ES-I3 (cell line): Measurements from ENCODE around the gene ZMYM3.

Source experiments
- H3K36me3 ChIP-seq: 2 replicates; pipeline ENCODE4 v1.6.1; 2013; ENCODE audit warnings: mild to moderate bottlenecking, low read length, control low read depth, moderate library complexity; ENCODE audit not compliant: insufficient read depth
- H3K4me1 ChIP-seq: 2 replicates; pipeline ENCODE4 v1.6.1; 2013; ENCODE audit warnings: mild to moderate bottlenecking, control low read depth, low read length; ENCODE audit not compliant: insufficient read depth
- H3K9ac ChIP-seq: 2 replicates; pipeline ENCODE4 v1.6.1; 2013; ENCODE audit warnings: low read depth, mild to moderate bottlenecking, low read length, moderate library complexity
- H3K9me3 ChIP-seq: 2 replicates; pipeline ENCODE4 v1.6.1; 2013; ENCODE audit warnings: mild to moderate bottlenecking, low read length, moderate library complexity; ENCODE audit not compliant: control insufficient read depth, insufficient read depth

ZMYM3 gene

GRCh38 chrX:71212536-71212935 is 41.4 kb downstream of the ZMYM3 start:
- H3K9me3 ChIP-seq = no peaks in the 10 kb centered on the region
- H3K9ac ChIP-seq = no peak overlapping the region
- H3K36me3 ChIP-seq = no peaks in the 10 kb centered on the region
- H3K4me1 ChIP-seq = peaks cover 12% of the 10 kb centered on the region

- no peak overlapping the region for H3K9ac ChIP-seq
- no peaks in the 10 kb centered on the region for H3K4me1 ChIP-seq
- H3K36me3 ChIP-seq = no peaks in the 10 kb centered on the region
- H3K9me3 ChIP-seq = no peaks in the 10 kb centered on the region
Measured at GRCh38 chrX:71210816-71211215, 43.1 kb downstream of the ZMYM3 start.

DNA sequence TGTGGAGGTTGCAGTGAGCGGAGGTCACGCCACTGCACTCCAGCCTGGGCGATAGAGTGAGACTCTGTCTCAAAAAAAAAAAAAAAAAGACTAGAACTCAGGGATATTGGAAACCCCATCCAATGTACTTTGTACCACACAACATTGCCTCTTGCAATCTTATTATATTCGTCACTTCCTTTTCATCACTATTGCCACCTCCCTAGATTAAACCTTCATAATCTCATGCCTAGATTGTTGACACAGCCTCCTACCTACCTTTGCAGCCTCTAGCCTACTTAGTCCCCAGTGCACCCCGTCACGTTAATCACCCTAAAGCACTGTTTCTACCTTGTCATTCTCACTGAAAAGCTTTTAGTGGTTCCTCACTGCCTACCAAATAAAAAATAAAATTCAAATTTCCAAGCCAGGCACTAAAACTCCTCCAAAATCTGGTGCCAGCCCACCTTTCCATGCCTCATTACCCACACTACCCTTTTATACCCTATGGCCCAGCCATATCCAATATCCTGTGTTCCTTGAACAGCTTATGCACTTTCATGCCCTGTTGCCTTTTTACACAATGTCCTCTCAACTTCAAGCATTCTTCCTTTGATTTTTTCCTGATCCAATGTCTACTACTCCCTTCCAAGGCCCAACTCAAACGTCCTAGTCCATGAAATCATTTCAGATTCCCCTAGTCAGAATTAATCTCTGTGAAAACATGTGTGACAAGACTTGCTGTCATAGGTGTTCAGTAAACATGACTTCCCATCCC is 54.5 kb downstream of the ZMYM3 start:
- Histone ChIP-seq H3K4me1 (peaks cover 22% of the 10 kb centered on the region), H3K9ac (no peak overlapping the region), H3K36me3 (no peaks in the 10 kb centered on the region), H3K9me3 (no peaks in the 10 kb centered on the region)

DNA sequence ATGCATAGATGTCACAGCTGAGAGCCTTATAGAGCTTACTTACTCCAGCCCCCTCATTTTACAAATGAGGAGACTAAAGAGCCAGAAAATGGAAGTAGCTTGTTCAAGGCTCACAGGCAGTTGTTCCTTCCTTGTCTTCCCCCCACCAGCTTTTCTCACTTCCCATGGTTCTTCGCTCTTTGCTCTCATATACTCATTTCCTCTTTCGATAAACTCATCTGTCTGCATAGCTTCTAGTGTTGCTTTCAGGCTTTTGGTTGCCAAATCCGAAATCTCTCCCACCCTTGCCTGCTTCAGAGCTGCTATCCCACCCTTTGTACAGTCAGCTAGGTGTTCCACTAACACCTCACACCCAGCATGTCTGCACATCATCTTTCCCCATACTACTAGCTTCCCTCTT is 55.9 kb downstream of the ZMYM3 start:
- Histone ChIP-seq H3K9me3 (no peaks in the 10 kb centered on the region), H3K4me1 (peaks cover 22% of the 10 kb centered on the region), H3K9ac (no peak overlapping the region)

DNA sequence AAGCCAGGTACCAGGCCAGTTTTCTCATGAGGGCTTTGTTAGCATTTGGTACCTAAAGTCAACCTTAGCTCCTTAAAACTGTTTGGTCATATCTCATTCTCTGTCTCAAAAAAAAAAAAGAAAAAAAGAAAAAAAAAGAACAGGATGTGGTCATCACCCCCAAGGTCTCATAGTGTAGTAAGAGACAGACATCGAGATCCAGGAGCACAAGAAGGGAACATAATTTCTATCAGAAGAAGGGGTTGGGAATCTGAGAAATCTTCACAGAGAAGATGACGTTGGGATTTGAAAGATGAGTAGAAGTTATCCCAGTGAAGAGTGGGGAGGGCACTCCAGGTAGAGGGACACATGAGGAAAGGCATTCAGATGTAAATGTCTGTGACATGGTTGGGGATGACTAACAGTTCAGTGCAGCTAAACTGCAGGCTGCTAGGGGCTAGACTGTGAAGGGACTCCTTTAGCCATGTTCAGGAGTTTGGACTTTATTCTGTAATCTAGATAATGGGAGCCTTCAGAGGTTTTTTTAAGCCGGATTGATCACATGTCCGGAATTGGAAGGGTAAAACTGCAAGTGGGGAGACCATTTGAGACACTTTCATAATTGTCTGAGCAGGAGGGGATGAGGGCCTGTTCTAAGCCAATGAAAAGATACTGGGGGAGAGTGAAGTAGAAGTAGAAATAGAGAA is 57.8 kb downstream of the ZMYM3 start:
- Histone ChIP-seq H3K4me1 (peaks cover 27% of the 10 kb centered on the region), H3K36me3 (no peaks in the 10 kb centered on the region)

More for the DNA sequence above, 55.9 kb downstream of the ZMYM3 start:
- no peaks in the 10 kb centered on the region for H3K36me3 ChIP-seq

GRCh38 chrX:71191248-71191647 is 62.7 kb downstream of the ZMYM3 start:
- Histone ChIP-seq H3K36me3 (no peaks in the 10 kb centered on the region), H3K9ac (no peak overlapping the region), H3K9me3 (no peaks in the 10 kb centered on the region), H3K4me1 (peaks cover 18% of the 10 kb centered on the region)

More for the DNA sequence above, 57.8 kb downstream of the ZMYM3 start:
- Histone ChIP-seq H3K9me3 (no peaks in the 10 kb centered on the region), H3K9ac (no peak overlapping the region)
